ENCODE measurements around the gene HSH2D. TPM values are rescaled to one million over a fixed set of nuclear protein-coding genes. Genes with fewer than 3 reads are reported as not detected.
"Not testable (repeated sequence)": the region's sequence is repeated elsewhere in the genome, so short reads cannot be mapped to it uniquely, and the experiment has no call there.

The HSH2D gene, protein sequence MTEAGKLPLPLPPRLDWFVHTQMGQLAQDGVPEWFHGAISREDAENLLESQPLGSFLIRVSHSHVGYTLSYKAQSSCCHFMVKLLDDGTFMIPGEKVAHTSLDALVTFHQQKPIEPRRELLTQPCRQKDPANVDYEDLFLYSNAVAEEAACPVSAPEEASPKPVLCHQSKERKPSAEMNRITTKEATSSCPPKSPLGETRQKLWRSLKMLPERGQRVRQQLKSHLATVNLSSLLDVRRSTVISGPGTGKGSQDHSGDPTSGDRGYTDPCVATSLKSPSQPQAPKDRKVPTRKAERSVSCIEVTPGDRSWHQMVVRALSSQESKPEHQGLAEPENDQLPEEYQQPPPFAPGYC
- total RNA-seq = 160 TPM

- peak; percentile 44 to 84 (median 83) for DNase-seq (ENCODE audit: low read depth in 2 of 3, low spot score in 2 of 3)
These were observed at the start of gene HSH2D for GRCh38 chr19:16143399-16144215. HSH2D (plus strand) TSS chr19:16143685; CDS start chr19:16148751, 5,066 bp downstream.

DNA sequence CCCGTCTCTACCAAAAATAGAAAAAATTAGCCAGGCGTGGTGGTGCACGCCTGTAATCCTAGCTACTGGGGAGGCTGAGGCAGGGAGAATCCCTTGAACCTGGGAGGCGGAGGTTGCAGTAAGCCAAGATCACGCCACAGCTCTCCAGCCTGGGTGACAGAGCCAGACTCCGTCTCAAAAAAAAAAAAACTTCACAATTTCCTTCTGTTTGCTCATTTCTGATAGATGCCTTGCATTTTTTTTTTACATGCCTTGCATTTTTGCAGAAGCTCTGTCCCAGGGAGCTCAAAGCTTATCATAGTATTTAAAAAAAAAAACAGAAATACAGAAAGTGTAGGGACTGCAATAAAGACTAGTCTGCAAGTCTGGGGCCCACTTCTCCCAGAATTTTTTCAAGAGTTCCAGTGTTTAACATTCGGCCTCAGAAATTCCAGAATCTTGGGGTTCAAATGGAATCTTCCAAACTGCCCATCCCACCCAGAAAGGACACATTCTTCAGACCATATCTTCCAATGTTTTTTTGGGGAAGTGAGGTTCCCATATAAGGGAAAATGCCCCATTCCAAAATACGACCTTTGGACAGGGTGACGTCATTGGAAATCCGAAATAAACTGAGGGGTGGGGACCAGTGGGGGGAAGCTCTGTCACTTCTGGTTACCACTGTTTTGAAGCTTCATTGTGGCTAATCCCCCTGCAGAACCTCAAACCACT is 49.0 kb upstream of the HSH2D start:
- DNase-seq (ENCODE audit: low read depth in 2 of 3, low spot score in 2 of 3) = peak in 1 of 3 donors; percentile 43

DNA sequence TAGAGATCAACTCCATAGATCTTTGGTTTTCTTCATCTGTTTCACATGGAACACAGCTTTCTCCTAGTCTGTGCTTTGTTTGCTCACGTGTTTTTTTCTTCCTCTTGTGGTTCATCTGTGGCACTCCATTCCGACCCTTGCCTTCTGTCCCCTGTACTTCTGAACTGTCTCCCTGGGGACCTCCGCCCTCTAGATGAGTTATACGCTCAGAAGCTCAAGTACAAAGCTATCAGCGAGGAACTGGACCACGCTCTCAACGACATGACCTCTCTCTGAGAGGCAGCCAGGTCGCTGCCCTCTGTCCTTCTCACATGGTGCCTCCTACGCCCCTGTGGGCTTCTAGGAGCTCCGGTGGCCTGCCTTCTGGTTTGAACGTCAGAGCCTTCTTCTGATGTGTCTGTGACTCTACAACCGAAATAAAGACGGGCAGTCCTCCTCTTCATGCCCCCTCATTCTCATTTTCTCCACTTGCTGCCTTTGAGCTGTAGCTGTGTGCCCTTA is 48.4 kb upstream of the HSH2D start:
- no peak for DNase-seq (ENCODE audit: low read depth in 2 of 3, low spot score in 2 of 3)

- DNase-seq (ENCODE audit: low read depth in 2 of 3, low spot score in 2 of 3) = no peak
These were observed 47.1 kb upstream of the HSH2D start for GRCh38 chr19:16096280-16096855.

GRCh38 chr19:16098416-16098768 is 45.1 kb upstream of the HSH2D start:
- DNase-seq (ENCODE audit: low read depth in 2 of 3, low spot score in 2 of 3) = no peak

DNA sequence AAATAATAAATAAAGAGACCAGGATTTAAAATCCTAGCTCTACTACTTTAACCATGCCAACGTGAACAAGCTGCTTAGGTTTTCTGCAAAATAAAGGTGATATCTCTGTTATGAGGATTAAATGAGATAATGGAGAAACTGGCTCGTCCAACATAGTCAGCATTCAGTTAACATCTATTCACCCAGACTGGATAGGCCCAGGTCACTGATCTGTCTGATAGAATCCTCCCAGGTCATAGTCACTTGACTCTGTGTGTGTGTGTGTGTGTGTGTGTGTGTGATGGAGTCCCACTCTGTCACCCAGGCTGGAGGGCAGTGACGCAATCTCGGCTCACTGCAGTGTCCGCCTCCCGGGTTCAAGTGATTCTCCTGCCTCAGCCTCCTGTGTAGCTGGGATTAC is 44.7 kb upstream of the HSH2D start:
- no peak for DNase-seq (ENCODE audit: low read depth in 2 of 3, low spot score in 2 of 3)

DNA sequence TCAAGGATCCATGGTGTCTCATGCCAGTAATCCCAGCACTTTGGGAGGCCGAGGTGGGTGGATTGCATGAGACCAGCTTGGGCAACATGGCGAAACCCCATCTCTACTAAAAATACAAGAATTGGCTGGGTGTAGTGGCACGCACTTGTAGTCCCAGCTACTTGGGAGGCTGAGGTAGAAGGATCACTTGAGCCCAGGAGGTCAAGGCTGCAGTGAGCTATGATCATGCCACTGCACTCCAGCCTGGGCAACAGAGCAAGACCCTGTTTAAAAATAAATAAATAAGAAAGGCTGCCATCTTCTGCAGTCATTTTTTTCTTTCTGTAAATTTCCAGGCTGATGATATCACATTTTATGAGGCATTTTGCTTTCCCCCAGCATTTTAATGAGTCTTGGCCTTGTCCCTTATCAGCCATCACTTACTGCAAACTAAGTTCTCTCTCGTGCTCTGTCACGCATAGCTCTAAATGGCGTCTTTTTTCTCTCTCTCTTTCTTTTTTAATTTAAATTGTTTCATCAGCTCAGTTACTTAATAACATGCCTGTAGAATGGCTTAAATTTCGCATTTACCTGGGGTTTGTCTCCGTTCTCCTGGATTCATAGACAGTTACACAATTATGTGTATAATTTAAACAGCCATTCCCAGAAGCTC is 44.0 kb upstream of the HSH2D start:
- DNase-seq (ENCODE audit: low read depth in 2 of 3, low spot score in 2 of 3) = not testable (repeated sequence)

GRCh38 chr19:16100524-16100923 is 43.0 kb upstream of the HSH2D start:
- DNase-seq (ENCODE audit: low read depth in 2 of 3, low spot score in 2 of 3) = no peak

DNA sequence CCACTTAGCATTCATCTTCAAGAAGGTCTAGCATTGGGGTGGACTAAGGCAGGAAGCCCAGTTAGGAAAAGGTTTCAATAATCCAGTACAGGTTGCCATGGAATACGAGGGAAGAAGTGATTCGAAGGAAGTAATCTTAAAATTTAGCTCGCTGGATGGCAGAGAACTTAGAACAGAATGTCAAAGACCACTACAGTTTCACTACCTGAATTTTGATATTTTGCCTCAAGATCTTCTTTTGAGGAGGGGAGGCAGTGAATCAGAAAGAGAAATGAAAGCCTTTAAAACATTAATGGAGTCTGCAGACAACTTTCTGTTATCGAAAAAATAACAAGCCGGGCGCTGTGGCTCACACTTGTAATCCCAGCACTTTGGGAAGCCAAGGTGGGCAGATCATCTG is 38.8 kb upstream of the HSH2D start:
- no peak for DNase-seq (ENCODE audit: low read depth in 2 of 3, low spot score in 2 of 3)

GRCh38 chr19:16106121-16106520 is 37.4 kb upstream of the HSH2D start:
- DNase-seq (ENCODE audit: low read depth in 2 of 3, low spot score in 2 of 3) = no peak

GRCh38 chr19:16111160-16111908 is 32.2 kb upstream of the HSH2D start, which contains the start of gene RAB8A:
RAB8A (plus strand) TSS chr19:16111889; CDS start chr19:16111902, 13 bp downstream.
- DNase-seq (ENCODE audit: low read depth in 2 of 3, low spot score in 2 of 3) = peak; percentile 99 to 100 (median 100)

- no peak for DNase-seq (ENCODE audit: low read depth in 2 of 3, low spot score in 2 of 3)
These were observed 31.4 kb upstream of the HSH2D start for GRCh38 chr19:16111909-16112752.

DNA sequence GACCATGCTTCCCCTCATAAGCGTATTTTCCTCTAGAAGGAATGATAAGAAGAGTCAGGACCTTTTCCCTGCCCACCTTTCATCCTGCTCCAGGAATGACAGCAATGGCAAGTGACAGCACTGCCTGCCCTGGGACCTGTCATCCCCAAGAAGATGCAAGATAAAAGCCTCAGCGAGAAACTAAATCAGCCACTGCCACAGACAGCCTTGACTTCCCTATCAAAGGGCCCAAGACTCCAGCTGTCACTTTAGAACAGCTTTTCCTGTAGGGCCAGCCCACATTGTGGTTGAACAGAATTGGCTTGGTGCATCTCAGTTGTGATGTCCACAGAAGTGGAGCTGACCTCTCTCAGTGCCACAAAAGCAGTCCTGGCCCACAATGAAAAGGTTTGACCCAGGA is 30.7 kb upstream of the HSH2D start:
- DNase-seq (ENCODE audit: low read depth in 2 of 3, low spot score in 2 of 3) = peak in 2 of 3 donors; percentile 41 to 57

GRCh38 chr19:16113727-16114126 is 29.8 kb upstream of the HSH2D start:
- DNase-seq (ENCODE audit: low read depth in 2 of 3, low spot score in 2 of 3) = peak in 2 of 3 donors; percentile 49 to 78

DNA sequence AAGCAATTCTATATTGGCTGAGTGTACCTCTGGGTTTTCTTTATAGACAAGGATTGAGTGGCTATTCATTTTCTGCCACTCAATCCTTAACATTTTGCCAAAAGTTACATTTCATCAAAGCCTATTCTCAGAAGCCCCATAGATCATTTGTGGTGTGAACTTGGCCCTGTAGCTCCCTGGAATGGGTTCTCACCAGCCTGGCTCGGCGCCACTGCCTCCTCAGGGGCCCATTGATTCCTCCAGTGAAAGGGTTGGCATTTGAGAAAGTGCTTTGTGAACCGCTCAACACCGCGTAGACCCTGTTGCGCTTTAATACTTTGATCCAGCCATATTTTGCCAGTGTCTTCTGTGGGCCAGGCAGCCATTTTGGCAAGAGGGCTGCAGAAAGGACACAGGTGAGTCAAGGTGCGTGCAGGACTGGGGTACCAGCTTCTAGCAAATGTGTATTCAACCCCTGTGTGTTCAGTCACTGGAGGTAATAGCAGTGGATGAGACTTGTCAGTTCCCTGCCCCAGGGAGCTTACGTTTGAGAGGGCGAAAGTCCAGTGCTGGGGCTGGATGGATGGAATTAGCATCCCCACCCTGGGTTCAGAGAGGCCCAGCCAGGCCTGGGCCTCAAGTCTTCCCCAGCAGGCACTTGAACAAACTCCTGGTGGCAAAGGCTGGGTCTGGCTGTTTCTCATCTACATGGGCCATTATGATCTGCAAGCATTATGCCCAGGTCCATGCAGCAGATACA is 28.0 kb upstream of the HSH2D start:
- DNase-seq (ENCODE audit: low read depth in 2 of 3, low spot score in 2 of 3) = no peak

DNA sequence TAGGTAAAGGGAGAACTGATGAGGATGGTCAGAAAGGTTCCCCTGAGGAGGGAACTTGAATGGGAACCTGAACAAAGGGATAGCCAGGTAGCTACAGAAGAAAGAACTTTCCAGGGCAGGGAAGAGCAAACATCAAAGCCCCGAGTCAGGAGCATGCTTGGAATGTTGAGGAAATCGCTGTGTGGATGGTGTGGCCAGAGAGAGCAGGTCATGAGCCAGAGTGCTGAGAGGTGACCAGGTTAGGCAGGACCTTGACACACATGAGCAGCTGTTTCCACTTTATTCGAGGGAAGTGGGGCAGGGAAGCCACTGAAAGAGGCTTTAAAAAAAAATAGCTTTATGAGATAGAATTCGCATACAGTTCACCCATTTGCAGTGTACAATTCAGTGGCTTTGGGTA is 27.4 kb upstream of the HSH2D start:
- DNase-seq (ENCODE audit: low read depth in 2 of 3, low spot score in 2 of 3) = no peak

GRCh38 chr19:16117594-16118033 is 25.9 kb upstream of the HSH2D start:
- DNase-seq (ENCODE audit: low read depth in 2 of 3, low spot score in 2 of 3) = peak in 1 of 3 donors; percentile 44

Measured in hematopoietic multipotent progenitor cell (in vitro differentiated cells).